Mucosa of descending colon (tissue), 3 donors: ENCODE results near the gene ZNF319. TPM values are rescaled to one million over a fixed set of nuclear protein-coding genes. Genes with fewer than 3 reads are reported as not detected.

ENCODE experiments used
- ATAC-seq: fragments of 200-7000 bp; cut with Tn5 transposase; one replicate; pipeline ENCODE4 v1.9.1; 2020; ENCODE audit warnings: mild to moderate bottlenecking, moderate library complexity
- DNase-seq, 3 donors: peaks; one replicate each; pipeline ENCODE4 v3.0.0-alpha.2; 2020
- H3K36me3 ChIP-seq: fragments of 200-600 bp; one replicate; pipeline ENCODE4 v1.8.0; 2021; ENCODE audit warnings: low read depth, mild to moderate bottlenecking
- H3K4me1 ChIP-seq: fragments of 200-600 bp; one replicate; pipeline ENCODE4 v1.8.0; 2021; ENCODE audit warnings: low read depth, mild to moderate bottlenecking
- H3K4me3 ChIP-seq: fragments of 200-600 bp; one replicate; pipeline ENCODE4 v1.8.0; 2021; ENCODE audit warnings: mild to moderate bottlenecking
- H3K9me3 ChIP-seq: fragments of 200-600 bp; one replicate; pipeline ENCODE4 v1.8.0; 2021; ENCODE audit warnings: mild to moderate bottlenecking
- intact Hi-C, 2 donors: fragments of 100-400 bp; cut with DNase I in 1 of 2; cut with micrococcal nuclease in 1 of 2; formaldehyde crosslinking; loops; one replicate each; pipeline versions ENCODE4 v1.11.0 to v1.11.1; 2022; cut with DNase I, micrococcal nuclease
- total RNA-seq, 3 donors: library from RNA; stranded (reverse); fragmentation: NEBNext Ultra II Directional in 2 of 3; extraction: Animal tissue kit (Norgen Biotek cat#: 25700) in 2 of 3; gene quantifications; one replicate each; pipeline versions ENCODE4 v1.2.1 to v1.2.4, GENCODE V29; 2021 to 2023
- TF ChIP-seq, protein P1 (sequence below): fragments of 200-600 bp; IDR thresholded peaks from one replicate; pipeline ENCODE4 v1.8.0; 2022; ENCODE audit warnings: antibody characterized with exemption, mild to moderate bottlenecking
- donor health status: DM: no; HTN: no; CAD: no; lungs with moderate emphysema.
- donor health status: DM: no; HTN: no; CAD: no.
- donor health status: DM: no; HTN: yes; CAD: no.

ZNF319 gene
- total RNA-seq, 3 donors from 2014 or later, result 5.9 to 9.7 (median 7.3) TPM

DNA sequence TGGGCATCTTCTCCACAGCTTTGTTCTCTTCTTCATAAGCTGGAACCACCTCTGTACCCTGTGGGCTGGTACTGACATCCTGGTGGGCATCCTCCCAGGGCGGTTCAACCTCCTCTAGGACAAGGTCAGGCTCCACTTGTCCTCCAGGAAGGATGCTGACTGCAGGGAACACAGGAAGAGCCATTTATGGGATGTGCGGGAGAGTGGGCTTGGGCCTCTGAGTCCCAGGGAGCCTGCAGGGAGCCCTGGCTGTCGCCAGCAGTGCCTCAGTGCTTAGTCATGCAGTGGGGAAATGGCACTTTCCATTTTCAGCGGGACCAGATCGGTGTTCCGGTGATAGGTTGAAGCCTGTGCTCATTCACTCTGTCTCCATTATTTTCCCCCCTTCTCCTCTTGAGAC is 50.1 kb downstream of the ZNF319 start:
- intact Hi-C loops, result no loop called here
- no peak for ATAC-seq

DNA sequence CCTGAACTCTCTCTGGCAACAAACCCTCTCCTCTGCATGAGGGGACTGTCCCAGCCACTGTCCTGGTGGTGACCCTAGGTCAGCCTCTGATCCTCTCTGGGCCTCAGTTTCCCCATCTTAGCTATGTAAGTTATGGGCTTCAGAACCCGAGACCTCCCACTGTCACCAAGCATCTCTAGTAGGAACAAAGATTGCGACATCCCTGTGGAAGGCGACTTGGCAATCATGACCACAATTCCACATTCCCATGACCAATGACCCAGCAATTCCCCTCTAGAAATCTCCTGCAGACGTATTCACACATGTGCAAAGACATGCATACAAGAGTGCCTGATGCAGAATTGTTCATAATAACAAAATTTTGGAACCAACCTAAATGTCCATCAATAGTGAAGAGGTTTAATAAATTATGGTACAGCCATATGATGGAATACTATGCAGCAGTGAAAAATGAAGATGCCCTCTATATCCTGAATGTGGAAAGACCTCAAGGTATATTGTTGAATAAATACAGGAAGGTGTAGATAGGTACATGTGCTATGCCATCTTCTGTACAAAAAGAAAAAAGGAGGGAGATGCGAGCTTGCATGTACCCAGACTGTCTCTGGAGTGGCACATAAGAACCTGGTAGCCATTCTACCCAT is 50.8 kb downstream of the ZNF319 start:
- no peak for ATAC-seq
- TF ChIP-seq, protein P1, sequence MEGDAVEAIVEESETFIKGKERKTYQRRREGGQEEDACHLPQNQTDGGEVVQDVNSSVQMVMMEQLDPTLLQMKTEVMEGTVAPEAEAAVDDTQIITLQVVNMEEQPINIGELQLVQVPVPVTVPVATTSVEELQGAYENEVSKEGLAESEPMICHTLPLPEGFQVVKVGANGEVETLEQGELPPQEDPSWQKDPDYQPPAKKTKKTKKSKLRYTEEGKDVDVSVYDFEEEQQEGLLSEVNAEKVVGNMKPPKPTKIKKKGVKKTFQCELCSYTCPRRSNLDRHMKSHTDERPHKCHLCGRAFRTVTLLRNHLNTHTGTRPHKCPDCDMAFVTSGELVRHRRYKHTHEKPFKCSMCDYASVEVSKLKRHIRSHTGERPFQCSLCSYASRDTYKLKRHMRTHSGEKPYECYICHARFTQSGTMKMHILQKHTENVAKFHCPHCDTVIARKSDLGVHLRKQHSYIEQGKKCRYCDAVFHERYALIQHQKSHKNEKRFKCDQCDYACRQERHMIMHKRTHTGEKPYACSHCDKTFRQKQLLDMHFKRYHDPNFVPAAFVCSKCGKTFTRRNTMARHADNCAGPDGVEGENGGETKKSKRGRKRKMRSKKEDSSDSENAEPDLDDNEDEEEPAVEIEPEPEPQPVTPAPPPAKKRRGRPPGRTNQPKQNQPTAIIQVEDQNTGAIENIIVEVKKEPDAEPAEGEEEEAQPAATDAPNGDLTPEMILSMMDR, result no peak

More for the DNA sequence above, 50.1 kb downstream of the ZNF319 start:
- Histone ChIP-seq H3K9me3 (no peaks in the 10 kb centered on the region), H3K4me1 (no peaks in the 10 kb centered on the region), H3K36me3 (no peaks in the 10 kb centered on the region), H3K4me3 (no peak overlapping the region)
- TF ChIP-seq, protein P1, result no peak
- DNase-seq, result no peak

DNA sequence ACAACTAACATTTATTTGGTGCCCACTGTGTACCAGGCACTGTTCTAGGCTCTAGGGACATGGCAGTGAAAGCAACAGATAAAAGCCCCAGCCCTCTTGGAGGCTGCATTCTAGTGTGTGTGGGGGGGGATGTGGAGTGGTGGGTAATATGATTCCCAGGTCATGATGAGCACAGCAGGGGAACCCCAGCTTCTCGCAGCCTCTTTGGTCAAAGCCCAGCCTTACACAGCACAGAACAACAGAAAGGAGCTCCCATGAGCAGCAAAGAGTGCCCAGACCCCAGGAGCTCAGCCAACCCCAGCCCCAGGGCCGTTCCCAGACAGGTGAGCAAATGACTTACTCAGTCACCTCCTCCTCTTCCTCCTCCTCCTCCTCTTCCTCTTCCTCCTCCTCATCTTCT is 51.5 kb downstream of the ZNF319 start:
- Histone ChIP-seq H3K4me3 (no peak overlapping the region), H3K4me1 (no peaks in the 10 kb centered on the region), H3K9me3 (no peaks in the 10 kb centered on the region), H3K36me3 (no peaks in the 10 kb centered on the region)
- intact Hi-C loops, result no loop called here
- no peak for DNase-seq
- no peak for ATAC-seq
- TF ChIP-seq, protein P1, result no peak

More for the DNA sequence above, 50.8 kb downstream of the ZNF319 start:
- Histone ChIP-seq H3K4me1 (no peaks in the 10 kb centered on the region), H3K36me3 (no peaks in the 10 kb centered on the region), H3K9me3 (no peaks in the 10 kb centered on the region), H3K4me3 (no peak overlapping the region)
- DNase-seq, result no peak
- intact Hi-C loops, result no loop called here

DNA sequence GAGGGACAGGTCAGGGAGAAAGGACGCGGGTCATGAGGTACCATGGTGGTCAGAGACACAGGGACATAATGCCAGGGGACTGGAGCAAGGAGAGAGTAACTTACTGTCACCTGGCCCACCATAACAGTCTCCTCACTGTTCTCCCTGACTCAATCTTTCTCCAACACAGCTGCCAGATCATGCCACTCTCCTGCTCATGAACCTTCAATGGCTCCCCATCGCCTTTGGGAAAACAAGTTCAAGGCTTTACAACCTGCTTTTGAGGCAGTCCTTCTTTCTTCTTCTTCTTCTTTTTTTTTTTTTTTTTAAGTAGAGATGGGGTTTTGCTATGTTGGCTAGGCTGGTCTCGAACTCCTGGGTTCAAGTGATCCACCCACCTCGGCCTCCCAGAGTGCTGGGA is 52.4 kb downstream of the ZNF319 start:
- no peaks in the 10 kb centered on the region for H3K36me3 ChIP-seq
- H3K9me3 ChIP-seq, result no peaks in the 10 kb centered on the region
- H3K4me3 ChIP-seq, result no peak overlapping the region
- intact Hi-C loops, result no loop called here
- TF ChIP-seq, protein P1, result no peak
- ATAC-seq (no peak), DNase-seq (no peak)
- H3K4me1 ChIP-seq, result no peaks in the 10 kb centered on the region

DNA sequence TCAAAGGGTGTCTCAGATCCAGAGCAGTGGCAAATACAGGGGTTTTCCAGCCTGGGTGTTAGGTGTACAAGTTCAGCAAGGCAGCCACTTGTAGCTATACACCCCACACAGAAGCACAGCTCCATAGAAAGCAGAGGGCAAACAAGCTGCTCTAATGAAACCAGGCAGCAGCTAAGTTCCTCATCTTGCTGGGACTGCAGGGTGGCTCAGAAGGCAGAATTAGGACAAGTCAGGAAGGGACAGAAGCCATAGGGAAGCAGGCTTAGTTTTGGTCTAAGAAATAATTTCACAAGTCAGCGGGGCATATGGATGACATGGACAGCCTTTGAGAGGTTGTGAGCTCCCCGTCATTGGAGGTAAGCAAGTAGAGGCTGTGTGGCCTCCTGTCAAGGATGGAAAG is 53.2 kb downstream of the ZNF319 start:
- Histone ChIP-seq H3K4me3 (no peak overlapping the region), H3K9me3 (no peaks in the 10 kb centered on the region), H3K36me3 (no peaks in the 10 kb centered on the region), H3K4me1 (no peaks in the 10 kb centered on the region)
- TF ChIP-seq, protein P1, result no peak
- intact Hi-C loops, result no loop called here
- no peak for ATAC-seq
- DNase-seq, result no peak
